ENCODE measurements around the gene NRXN3.

DNA sequence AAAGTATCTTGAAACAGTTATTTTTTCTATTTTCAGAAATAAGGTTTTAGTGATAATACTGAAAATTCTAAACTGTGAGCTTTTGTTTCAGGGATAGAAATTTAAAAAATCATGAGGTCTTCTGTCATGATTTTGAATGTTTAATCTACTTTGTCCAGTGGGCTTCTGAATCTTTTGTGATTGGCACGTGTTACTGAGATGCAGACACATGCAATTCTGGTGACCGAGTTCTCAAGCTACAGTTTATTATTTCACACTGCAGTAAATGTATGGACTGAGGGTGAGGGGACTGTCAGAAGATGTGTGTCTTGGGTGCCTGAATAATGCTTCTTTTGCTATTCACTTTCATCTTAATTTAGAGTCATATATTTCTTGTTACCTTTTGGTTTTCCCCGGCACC, 1262.5 kb downstream of the NRXN3 start:
- TF ChIP-seq, protein P1, sequence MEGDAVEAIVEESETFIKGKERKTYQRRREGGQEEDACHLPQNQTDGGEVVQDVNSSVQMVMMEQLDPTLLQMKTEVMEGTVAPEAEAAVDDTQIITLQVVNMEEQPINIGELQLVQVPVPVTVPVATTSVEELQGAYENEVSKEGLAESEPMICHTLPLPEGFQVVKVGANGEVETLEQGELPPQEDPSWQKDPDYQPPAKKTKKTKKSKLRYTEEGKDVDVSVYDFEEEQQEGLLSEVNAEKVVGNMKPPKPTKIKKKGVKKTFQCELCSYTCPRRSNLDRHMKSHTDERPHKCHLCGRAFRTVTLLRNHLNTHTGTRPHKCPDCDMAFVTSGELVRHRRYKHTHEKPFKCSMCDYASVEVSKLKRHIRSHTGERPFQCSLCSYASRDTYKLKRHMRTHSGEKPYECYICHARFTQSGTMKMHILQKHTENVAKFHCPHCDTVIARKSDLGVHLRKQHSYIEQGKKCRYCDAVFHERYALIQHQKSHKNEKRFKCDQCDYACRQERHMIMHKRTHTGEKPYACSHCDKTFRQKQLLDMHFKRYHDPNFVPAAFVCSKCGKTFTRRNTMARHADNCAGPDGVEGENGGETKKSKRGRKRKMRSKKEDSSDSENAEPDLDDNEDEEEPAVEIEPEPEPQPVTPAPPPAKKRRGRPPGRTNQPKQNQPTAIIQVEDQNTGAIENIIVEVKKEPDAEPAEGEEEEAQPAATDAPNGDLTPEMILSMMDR (IDR thresholded peaks at IDR 0.05) = no peak
- TF ChIP-seq EZH2 (IDR thresholded peaks at IDR 0.05) = no peak
- TF ChIP-seq EZH2phosphoT487 (IDR thresholded peaks at IDR 0.05) = no peak
